Fibroblast of skin of right biceps (primary cell): ENCODE measurements around the gene OSBPL10.

Source experiments
- DNase-seq: peaks from one replicate; pipeline ENCODE4 v3.0.0-alpha.2; 2013

Gene OSBPL10

GRCh38 chr3:31766669-31767068 lies 214.4 kb downstream of the OSBPL10 start:
- DNase-seq: no peak

GRCh38 chr3:31765871-31766270 lies 215.2 kb downstream of the OSBPL10 start:
- DNase-seq: no peak

GRCh38 chr3:31763731-31764130 lies 217.3 kb downstream of the OSBPL10 start:
- DNase-seq: no peak

GRCh38 chr3:31762888-31763351 lies 218.1 kb downstream of the OSBPL10 start:
- no peak for DNase-seq

GRCh38 chr3:31762097-31762764 lies 218.8 kb downstream of the OSBPL10 start:
- DNase-seq: no peak

GRCh38 chr3:31760654-31761053 lies 220.4 kb downstream of the OSBPL10 start:
- no peak for DNase-seq

- DNase-seq: no peak
Observed at GRCh38 chr3:31758322-31758965, 222.6 kb downstream of the OSBPL10 start.

GRCh38 chr3:31755926-31756658 lies 225.0 kb downstream of the OSBPL10 start:
- no peak for DNase-seq

- no peak for DNase-seq
Observed at GRCh38 chr3:31754575-31755278, 226.3 kb downstream of the OSBPL10 start.

- DNase-seq: no peak
Observed at GRCh38 chr3:31753050-31753425, 228.0 kb downstream of the OSBPL10 start.

GRCh38 chr3:31752305-31753049 lies 228.6 kb downstream of the OSBPL10 start:
- DNase-seq: no peak

- no peak for DNase-seq
Observed at GRCh38 chr3:31750341-31750740, 230.7 kb downstream of the OSBPL10 start.

- DNase-seq: no peak
Observed at GRCh38 chr3:31748933-31749295, 232.1 kb downstream of the OSBPL10 start.

- no peak for DNase-seq
Observed at GRCh38 chr3:31748281-31748932, 232.7 kb downstream of the OSBPL10 start.

GRCh38 chr3:31747785-31748184 lies 233.3 kb downstream of the OSBPL10 start:
- no peak for DNase-seq

- DNase-seq: no peak
Observed at GRCh38 chr3:31744913-31745312, 236.1 kb downstream of the OSBPL10 start.

- DNase-seq: no peak
Observed at GRCh38 chr3:31743331-31744089, 237.6 kb downstream of the OSBPL10 start.

GRCh38 chr3:31740397-31740796 lies 240.7 kb downstream of the OSBPL10 start:
- no peak for DNase-seq

GRCh38 chr3:31738412-31738811 lies 242.7 kb downstream of the OSBPL10 start:
- DNase-seq: no peak

- DNase-seq: no peak
Observed at GRCh38 chr3:31735667-31736066, 245.4 kb downstream of the OSBPL10 start.

GRCh38 chr3:31733234-31733667 lies 247.8 kb downstream of the OSBPL10 start:
- DNase-seq: no peak
